Sigmoid colon (tissue), 4 donors: ENCODE data around the gene SLC44A1.

Experiments used
- POLR2AphosphoS5 ChIP-seq, 4 donors: sonication (generic); formaldehyde crosslinking; IDR thresholded peaks; one replicate each; pipeline ENCODE4 v1.6.1; 2017; ENCODE audit warnings: antibody characterized with exemption in 4 of 4
- TF ChIP-seq, protein P1 (sequence below), 4 experiments: fragments of 450-650 bp in 3 of 4; fragments of 200-600 bp in 1 of 4; IDR thresholded peaks; one replicate each; pipeline ENCODE4 v1.5.1; 2016 to 2019; ENCODE audit warnings: antibody characterized with exemption in 4 of 4, mild to moderate bottlenecking in 3 of 4, moderate library complexity in 2 of 4

DNA sequence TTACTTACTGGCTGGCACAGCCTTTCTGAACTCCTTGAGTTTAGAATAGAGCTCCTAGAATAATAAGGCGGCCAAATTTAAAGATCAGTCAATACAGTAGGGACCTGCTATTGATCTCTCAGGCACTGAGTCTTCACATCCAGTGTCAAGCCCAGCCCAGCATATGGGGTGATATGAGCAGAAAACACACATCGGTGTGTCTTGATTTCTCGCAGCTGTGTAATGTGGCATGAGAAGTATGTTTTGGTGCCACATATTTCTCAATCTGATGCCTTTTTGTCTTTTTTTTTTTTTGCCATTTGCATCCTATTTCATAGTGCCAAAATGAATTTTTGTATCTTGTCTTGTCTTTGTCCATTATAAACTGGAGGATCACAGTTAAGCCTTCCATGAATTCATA lies 152.0 kb downstream of the SLC44A1 start:
- no peak for TF ChIP-seq POLR2AphosphoS5 (IDR thresholded peaks at IDR 0.05)
- TF ChIP-seq, protein P1, sequence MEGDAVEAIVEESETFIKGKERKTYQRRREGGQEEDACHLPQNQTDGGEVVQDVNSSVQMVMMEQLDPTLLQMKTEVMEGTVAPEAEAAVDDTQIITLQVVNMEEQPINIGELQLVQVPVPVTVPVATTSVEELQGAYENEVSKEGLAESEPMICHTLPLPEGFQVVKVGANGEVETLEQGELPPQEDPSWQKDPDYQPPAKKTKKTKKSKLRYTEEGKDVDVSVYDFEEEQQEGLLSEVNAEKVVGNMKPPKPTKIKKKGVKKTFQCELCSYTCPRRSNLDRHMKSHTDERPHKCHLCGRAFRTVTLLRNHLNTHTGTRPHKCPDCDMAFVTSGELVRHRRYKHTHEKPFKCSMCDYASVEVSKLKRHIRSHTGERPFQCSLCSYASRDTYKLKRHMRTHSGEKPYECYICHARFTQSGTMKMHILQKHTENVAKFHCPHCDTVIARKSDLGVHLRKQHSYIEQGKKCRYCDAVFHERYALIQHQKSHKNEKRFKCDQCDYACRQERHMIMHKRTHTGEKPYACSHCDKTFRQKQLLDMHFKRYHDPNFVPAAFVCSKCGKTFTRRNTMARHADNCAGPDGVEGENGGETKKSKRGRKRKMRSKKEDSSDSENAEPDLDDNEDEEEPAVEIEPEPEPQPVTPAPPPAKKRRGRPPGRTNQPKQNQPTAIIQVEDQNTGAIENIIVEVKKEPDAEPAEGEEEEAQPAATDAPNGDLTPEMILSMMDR (IDR thresholded peaks at IDR 0.05) = no peak
